NCI-H345 (cell line): ENCODE measurements around the gene ADARB2.
"Not testable (repeated sequence)": the region's sequence is repeated elsewhere in the genome, so short reads cannot be mapped to it uniquely, and the experiment has no call there.

Experiments
- DNase-seq: peaks from one replicate; lab custom pipeline; 2025; lab: John Stamatoyannopoulos, UW

Gene ADARB2

DNA sequence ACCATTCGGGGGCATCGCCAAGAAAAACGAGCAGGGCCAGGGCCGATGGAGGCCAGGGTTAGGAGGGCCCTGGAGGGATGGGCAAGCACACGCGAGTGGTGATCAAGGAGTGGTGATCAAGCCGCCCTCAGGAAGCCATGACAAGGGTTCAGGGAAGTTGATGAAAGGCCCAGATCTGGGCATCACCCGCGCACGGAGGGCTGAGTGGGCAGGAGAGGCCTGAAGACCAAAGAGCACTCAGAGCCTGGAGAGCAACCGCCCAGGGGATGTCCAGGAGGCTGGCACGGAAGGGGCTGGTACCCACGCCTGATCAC is 566.5 kb downstream of the ADARB2 start:
- no peak for DNase-seq

DNA sequence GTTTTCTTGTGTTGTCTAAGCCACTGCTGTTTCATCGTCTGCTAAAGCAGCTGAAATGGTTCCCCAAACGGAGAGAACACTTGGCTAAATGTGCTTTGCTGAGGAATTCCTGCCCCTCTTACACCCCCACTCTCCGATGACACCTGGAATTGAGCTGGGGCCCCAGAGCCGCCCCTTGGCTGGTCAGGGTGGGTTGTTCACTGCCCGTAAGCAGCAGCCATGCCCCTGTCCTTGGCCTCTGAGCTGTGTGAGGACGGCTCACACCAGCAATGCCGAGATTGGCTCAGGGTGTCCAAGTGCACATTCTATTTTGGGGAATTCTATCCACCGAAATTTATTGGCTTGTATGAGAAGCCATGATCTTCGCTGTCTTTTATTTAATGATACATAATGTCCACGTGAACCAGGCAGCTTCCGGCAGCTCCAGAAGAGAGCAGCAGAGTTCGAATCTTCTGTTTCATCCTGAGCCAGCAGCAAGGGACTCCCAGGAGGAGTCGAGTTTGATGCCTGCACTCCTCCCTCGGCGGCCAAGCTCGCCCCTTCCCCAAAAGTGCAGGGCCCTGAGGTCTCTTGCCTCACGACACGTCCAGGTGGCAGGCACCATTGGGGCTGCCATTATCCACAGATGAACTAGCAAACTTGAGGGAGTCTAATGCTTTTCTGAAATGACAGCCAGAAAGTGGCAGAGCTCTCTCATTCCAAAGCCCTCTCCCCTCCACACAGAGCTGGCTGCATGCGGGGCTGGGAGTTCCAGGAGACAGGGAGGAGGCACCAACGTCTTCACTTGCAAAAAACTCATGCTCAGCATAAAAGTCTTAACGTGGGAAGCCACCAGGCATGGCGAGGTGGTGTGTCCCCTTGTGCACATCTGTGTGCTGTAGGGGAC is 567.1 kb downstream of the ADARB2 start:
- DNase-seq, result no peak

DNA sequence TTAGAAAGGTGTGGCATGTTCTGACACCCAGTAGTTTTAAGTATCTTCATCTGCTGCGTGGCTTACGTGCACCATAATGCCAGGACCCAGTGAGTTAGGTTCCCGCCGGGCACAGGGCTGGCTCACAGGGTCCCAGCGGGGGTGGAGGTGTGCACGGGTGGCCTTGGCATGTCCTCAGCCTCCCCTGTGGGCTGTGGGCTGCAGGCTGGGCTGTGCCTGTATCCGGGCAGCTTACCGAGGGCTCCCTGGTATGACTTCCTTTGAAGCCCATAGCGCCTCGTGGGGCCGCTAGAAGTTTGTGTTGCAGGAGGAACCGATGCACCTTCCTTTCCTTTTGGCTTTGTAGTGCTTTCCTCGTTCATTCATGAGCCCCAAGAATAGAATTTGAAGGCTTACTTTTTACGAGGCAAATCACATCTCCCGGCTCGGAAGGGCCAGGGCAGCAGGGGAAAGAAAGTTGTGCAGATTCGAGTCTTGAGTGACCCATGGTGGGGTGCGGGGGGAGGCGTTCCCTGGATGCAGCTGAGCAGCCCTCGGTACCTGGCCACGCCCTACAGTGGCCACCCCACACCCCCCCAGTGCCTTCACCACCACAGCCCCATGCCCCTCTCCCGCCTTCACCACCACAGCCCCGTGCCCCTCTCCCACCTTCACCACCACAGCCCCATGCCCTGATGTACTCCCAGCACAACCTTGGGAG is 568.0 kb downstream of the ADARB2 start:
- no peak for DNase-seq

DNA sequence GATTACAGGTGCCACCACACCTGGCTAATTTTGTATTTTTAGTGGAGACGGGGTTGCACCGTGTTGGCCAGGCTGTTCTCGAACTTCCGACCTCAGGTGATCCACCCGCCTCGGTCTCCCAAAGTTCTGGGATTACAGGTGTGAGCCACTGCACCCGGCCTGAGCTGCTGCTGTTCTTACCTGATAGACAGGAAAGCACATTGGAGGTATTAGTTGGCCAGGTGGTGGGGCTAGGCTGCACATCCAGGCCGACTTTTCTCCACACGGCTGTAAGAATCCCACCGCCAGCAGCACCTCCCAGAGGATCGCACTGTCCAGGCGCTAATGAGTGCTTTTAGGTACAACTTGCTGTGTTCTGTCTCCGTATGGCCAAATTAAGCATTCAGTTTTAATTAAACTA is 568.6 kb downstream of the ADARB2 start:
- DNase-seq, result no peak

DNA sequence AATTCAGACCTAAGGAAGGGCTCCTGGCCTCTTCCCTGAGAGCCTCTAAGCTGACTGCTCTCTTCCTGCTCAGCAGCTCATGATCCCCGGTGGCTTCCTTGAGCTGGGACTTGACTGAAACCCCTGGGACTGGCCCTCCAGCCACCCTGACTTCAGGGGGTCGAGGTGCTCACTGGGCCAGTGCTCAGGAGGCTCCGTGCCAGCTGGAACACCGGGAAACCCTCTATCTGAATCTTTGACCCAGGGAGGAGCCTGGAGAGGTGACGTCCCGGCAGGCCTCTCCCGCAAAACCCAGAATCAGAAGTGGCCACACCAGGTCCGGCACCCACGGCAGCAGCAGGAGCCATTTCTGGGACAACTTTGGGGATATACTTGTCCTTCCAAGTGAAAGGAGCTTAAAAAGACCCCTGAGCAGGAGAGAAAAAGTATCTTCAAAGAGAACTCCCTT is 570.5 kb downstream of the ADARB2 start:
- DNase-seq, result no peak

DNA sequence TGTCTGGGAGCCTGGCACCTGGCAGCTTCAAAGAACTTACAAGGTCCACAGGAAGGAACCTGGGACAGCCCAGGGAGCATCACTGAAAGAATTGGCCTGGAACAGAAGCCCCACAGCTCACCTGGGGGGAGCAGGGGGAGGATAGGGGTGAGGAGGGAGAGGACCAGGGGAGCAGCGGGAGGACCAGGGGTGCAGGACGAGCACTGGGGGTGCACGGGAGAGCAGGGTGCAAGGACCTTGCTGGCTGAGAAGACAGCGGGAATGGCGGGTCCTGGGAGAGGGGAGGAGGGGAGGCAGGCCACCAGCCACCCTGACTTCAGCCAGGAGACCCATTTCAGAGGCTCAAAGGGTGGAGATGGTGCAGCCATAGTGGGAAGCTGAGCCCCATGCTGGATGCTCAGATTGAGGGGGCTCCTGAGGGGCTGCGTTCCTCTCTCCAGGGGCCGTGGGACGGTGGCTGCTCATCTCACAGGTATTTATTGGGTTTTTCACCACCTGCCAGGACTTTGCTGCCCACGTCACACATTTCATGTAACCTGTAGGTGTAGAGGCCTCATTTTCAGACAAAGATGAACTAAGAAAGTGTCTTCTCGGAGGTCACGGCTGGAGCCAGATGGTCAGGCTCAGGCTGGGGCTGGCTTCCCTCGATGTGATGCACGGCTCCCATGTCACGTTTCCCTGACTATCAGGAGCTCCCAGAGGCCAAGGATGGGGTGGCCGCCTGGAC is 571.1 kb downstream of the ADARB2 start:
- DNase-seq, result no peak

DNA sequence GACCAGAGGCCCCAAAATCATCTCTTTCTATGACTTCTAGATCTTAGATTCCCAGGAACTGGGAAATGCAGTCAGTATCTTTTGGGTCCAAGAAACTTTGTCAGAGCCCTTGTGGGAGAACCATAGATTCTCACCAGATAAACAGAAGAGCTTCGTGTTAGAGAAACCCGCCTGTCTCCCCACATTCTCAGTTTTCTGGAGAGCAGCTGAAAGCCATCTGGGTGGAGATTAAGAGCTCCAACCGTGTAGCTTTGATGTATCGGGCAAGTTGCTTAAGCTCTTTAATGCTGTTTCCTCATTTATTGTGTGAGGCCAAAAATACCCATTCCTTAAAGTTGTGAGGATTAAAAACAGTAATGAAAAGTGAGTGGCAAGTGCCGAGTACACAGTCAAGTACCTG is 573.5 kb downstream of the ADARB2 start:
- DNase-seq, result no peak

DNA sequence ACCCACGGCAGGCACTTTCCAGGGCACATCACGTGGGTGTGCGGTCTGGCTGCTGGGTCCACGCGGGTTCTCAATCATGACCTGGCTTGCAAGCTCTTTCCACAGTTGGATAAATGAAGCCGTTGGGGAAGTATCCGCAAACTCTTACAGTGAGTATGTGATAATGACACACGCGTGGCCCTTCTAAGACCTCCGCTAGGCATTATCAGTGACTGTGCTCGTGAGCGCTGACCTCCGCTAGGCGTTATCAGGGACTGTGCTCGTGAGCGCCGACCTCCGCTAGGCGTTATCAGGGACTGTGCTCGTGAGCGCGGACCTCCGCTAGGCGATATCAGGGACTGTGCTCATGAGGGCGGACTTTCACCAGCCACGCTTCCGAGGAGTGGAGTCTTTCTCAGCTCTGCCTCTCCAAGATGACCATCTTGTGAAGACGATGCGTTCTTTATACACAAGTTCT is 574.1 kb downstream of the ADARB2 start:
- no peak for DNase-seq

DNA sequence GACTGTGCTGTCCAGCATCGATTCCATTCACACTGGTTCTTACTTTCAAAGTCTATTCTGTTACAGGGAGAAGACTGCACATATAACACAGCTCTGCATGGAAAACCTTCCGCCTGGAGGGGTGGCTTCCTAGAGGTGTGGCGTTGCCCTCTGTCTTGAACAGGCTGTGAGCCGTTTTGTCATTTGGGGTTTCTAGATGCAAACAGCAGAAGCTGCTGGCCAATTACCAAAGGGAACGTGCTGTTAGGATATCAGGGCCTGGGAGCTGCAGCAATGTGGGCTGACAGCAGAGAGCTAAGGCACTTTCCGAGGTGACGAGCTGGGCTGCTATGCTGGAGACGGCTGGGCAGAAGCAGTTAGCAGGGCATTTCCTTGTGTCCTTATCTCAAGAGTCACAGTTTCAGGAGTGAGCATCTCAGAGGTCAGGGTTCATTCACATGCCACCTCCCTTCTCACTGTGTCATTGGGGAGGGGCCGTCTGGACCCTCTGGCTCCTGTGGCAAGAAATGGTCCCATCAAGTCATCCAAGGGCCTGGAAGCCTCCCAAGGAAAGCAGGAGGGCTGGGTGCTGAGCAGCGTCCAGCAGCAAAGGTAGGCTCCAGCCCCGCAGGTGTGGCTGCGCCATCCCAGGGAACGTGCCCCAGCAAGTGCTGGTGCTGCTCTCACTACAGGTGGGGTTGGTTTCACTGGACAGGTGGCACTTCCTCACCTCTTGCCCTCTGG is 574.7 kb downstream of the ADARB2 start:
- DNase-seq, result no peak

DNA sequence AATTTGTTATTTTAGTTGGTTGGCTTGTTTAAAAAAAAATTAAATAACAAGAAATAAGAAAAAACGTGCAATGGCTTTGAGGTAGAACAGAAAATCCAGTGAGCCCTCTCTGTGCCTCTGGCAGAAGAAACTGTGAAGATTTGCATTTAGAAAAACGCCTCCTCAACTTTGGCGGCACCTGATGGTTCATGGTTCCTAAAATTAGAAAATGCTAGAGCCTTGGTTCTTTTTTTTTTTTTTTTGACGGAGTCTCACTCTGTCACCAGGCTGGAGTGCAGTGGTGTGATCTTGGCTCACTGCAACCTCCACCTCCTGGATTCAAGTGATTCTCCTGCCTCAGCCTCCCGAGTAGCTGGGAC is 576.0 kb downstream of the ADARB2 start:
- not testable (repeated sequence) for DNase-seq

DNA sequence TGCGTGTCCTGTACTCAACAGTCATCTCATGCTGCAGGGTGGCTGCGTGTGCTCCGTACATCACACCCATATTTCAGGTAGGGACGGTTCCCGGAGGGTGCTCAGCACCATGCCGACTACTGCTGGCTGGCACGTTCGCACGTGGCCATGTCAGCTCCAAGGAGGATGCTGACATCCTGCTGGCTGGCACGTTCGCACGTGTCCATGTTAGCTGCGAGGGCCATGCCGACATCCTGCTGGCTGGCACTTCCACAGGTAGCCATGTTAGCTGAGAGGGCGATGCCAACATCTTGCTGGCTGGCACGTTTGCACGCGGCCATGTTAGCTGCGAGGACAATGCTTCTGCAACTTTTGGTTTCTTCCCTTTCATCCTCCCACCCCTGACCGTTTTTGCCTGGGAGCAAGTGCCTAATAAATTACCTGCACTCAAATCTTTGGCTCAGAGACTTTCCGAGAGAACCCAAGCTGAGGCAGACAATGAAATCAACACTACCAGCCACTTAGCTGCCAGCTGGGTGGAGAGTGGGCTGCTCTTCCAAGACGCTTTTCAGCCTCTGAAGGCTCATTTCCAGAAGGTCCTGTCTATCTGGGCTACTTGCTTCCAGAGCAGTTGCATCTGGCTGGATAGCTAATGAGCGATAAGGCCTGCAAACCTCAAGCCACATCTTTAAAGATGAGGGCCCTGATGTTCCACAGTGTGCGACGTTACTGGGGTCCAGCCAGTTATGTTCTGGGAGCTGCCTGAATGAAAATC is 576.6 kb downstream of the ADARB2 start:
- DNase-seq, result no peak

DNA sequence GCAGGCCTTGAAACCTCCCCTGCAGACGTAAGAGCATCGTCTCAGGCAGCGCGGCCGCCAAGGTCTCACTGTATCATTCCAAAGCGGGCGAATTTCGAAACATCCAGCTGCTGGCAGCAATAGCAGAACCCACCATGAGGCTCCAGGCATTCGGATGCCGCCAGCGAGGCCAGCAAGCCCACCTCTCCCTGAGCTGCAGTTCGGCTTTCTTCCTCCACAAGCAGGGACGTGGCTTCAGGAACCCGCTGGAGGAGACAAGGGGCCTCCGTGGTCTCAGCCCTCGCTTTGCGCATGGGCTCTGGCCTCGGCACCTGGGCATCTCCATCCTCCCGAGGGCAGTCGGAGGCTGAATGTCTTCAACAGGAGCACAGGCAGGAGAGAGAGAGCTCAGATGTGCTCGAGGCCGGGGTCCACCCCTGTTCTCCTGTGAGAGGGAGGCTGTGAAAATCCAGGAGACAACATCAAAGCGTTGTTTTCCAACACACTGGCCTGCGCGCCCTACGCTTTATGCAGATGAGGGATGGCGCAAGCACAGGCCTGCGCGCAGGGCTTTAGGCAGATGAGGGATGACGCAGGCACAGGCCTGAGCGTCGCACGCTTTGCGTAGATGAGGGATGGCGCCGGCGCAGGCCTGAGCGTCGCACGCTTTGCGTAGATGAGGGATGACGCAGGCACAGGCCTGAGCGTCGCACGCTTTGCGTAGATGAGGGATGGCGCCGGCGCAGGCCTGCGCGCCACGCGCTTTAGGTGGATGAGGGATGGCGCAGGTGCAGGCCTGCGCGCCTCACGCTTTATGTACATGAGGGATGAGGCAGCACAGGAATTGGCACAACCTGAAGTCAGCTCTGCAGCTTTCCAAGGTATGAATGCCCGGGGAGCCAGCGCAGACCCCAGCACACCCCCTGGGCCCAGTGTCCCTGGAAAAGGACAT is 577.9 kb downstream of the ADARB2 start:
- DNase-seq, result no peak

DNA sequence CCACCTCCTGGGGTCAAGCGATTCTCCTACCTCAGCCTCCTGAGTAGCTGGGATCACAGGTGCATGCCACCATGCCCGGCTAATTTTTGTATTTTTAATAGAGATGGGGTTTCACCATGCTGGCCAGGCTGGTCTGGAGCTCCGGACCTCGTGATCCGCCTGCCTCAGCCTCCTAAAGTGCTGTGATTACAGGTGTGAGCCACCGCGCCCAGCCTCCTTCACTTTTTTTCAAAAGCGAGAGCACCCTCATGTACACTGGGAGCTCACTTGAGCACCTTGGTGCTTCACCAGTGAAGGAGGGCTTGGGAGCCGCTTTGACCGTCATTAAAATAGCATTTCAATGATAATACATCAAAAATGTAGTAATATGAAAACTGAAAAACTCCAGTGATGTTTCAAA is 578.8 kb downstream of the ADARB2 start:
- DNase-seq, result not testable (repeated sequence)

DNA sequence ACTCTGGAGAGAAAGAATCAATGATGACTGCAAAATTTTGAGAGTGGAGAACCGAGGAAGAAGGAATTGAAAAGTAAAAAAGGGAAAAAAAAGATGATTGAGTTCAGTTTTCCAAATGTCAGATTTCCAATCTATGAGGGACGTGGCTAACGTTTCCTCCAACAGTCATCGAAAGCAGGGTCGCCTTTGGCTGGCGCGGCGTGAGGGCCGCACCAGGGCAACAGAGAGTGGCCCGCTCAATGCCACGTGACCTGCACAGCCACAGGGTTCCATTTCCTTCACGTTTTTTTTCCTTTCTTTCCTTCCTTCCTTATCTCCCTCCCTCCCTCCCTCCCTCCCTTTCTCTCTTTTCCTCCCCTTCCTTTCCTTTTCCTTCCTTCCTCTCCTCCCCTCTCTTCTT is 579.3 kb downstream of the ADARB2 start:
- DNase-seq, result no peak

DNA sequence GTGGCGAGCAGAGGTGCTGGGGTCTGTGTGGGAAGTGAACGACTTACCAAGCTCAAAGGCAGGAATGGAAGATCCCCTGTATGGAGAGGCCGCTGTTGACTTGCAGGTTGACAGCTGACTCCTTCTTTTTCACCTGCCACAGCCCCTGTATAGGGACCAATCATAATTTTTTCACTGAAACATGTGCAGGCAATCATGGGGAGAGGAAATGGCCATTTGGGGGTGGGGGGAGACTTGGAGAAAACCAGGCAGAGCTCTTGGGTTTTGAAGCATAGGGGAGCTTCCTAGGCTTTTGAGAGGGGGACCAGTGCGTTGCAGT is 579.8 kb downstream of the ADARB2 start:
- DNase-seq, result no peak

DNA sequence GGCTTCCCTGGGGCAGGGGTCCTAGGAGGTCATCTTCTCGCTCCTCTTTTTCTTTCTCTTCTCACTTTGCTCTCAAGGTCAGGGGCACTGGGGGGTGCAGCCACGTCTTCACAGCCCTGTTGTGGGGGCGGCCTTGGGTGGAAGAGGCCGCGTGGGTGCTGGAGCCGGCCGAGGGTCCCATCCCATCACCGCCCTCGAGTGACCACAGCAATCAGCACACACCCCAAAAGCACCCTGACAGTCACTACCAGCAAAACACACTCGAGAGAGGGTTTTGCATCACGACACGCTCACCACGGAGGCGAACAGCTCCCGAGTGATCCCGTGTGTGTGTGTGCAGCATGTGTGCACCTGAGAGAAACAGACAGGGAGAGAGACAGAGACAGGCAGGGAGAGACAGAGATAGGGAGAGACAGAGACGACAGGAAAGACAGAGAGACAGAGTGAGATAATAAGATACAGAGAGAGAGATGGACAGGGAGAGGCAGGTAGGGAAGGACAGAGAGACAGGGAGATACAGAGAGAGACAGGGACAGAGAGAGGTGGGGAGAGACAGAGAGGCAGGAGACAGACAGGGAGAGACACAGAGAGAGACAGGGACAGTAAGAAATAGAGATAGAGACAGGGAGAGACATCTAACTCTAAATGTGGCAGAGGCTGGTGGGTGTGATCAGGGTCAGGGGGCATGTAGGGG is 580.3 kb downstream of the ADARB2 start:
- no peak for DNase-seq

DNA sequence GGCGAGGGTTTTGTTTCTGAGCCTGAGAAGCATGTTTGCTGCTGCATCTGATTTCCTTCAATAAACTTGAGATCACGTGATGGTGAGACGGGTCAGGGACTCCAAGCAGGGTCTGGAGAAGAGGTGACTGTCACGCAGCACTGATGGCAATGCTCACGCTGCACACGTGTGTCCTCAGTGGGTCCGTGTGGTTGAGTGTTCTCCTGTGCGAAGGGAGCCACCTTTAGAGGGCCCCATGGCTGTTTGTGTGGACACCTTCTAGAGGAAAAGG is 580.8 kb downstream of the ADARB2 start:
- no peak for DNase-seq

DNA sequence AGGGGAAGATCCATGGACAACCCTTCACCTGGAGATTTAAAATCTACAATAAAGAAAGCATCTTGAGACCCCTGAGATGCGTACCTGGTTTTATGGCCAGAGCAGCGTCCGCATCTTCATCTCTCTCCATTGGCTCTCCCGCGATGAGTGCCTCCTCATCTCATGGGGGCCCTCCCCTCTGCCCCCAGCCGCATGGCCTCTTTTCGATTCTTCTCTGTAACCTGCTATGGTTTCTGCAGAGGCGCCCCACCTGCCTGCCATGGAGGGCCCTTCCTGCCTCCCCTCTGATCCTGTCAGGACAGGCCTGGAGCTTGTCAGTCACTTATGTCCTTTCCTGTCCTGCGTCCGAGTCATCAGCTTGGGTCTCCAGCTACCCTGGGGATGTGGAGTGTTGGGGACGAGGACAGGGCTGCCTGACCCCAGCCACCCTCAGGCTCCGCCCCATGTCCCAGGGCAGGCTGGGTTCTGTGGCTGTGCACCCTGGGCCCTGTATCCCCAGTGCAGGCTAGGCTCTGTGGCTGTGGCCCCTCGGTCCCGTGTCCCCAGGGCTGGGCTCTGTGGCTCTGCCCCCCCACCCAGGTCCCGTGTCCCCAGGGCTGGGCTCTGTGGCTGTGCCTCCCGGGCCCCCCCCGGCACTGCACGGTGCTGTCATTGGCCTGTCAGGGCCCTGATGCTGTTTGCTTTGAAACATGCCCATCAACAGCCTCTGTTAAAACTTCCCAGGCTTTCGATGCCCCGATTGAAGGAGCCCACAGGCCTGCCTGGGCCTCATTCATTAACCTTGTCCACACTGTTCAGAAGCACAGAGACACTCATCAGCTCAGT is 581.3 kb downstream of the ADARB2 start:
- no peak for DNase-seq
